GM12878 (cell line): Measurements from ENCODE around the gene DCBLD2. TPM values are rescaled to one million over a fixed set of nuclear protein-coding genes. Genes with fewer than 3 reads are reported as not detected.

Experiments
- ATAC-seq: fragments of 200-7000 bp; cut with Tn5 transposase; 3 replicates; pipeline ENCODE4 v1.9.1; 2020; ENCODE audit warnings: mild to moderate bottlenecking, moderate library complexity
- BruUV-seq: library from RNA; stranded (reverse); fragments of 400-500 nt; replicated peaks from 2 replicates; lab custom pipeline; 2021; lab: Mats Ljungman, UMichigan
- CTCF ChIA-PET: fragments of 300-600 bp; sonication (Branson Sonifier 250); formaldehyde crosslinking; extraction: SDS; loops from one replicate; lab custom pipeline; 2021; ENCODE audit warnings: inconsistent platforms; lab: Yijun Ruan, JAX
- POLR2A ChIA-PET: fragments of 350-600 bp; formaldehyde crosslinking; extraction: SDS; loops from one replicate; lab custom pipeline; 2021; ENCODE audit warnings: inconsistent platforms; lab: Charles Lee
- RAD21 ChIA-PET: fragments of 300-600 bp; sonication (Branson Sonifier 250); formaldehyde crosslinking; loops from one replicate; lab custom pipeline; 2023; ENCODE audit warnings: antibody characterized with exemption; ENCODE audit not compliant: unreplicated experiment; lab: Charles Lee
- SMC1A ChIA-PET: fragments of 300-600 bp; sonication (Branson Sonifier 250); formaldehyde crosslinking; loops from one replicate; lab custom pipeline; 2023; ENCODE audit not compliant: unreplicated experiment, uncharacterized antibody; lab: Charles Lee
- DNase-seq: peaks from one replicate; pipeline ENCODE4 v3.0.0-alpha.2; 2011; ENCODE audit warnings: low read depth, low spot score
- FAIRE-seq: peaks from 3 replicates; lab custom pipeline; 2011; peaks lifted over from hg19 to GRCh38; lab: Jason Lieb, UNC
- H2AFZ ChIP-seq: 2 replicates; pipeline ENCODE4 v1.6.0; 2011; ENCODE audit warnings: low read depth, low read length, control low read depth; ENCODE audit not compliant: control insufficient read depth
- H3K27ac ChIP-seq: 2 replicates; pipeline ENCODE4 v1.5.1; 2011; ENCODE audit warnings: control low read depth; ENCODE audit not compliant: control insufficient read depth, insufficient read depth
- H3K27me3 ChIP-seq, 2 experiments: replicated peaks in 1 of 2; 2 replicates each; pipeline versions ENCODE4 v1.6.0 to v1.6.1; 2011; ENCODE audit warnings: low read length in 1 of 2; ENCODE audit not compliant: control insufficient read depth in 2 of 2, insufficient read depth in 2 of 2
- H3K36me3 ChIP-seq, 2 experiments: 2 replicates each; pipeline ENCODE4 v1.5.1; 2011; ENCODE audit warnings: low read length in 1 of 2; ENCODE audit not compliant: control insufficient read depth in 2 of 2, insufficient read depth in 2 of 2
- H3K4me1 ChIP-seq: 2 replicates; pipeline ENCODE4 v1.6.1; 2011; ENCODE audit warnings: mild to moderate bottlenecking, low read length, moderate library complexity, mixed read lengths; ENCODE audit not compliant: control insufficient read depth, insufficient read depth
- H3K4me2 ChIP-seq: 2 replicates; pipeline ENCODE4 v1.6.0; 2011; ENCODE audit warnings: control low read depth; ENCODE audit not compliant: control insufficient read depth, insufficient read depth
- H3K4me3 ChIP-seq: fragments of 200-600 bp; sonication (generic); 2 replicates; pipeline ENCODE4 v1.5.1; 2016
- H3K79me2 ChIP-seq: 2 replicates; pipeline ENCODE4 v1.6.0; 2011; ENCODE audit warnings: low read length; ENCODE audit not compliant: control insufficient read depth, insufficient read depth
- H3K9ac ChIP-seq: 2 replicates; pipeline ENCODE4 v1.8.0; 2011; ENCODE audit warnings: low read length, control low read depth, mixed read lengths; ENCODE audit not compliant: control insufficient read depth, insufficient read depth
- H3K9me3 ChIP-seq: replicated peaks from 3 replicates; pipeline ENCODE4 v1.5.1; 2011; ENCODE audit warnings: mild to moderate bottlenecking, low read length; ENCODE audit not compliant: control insufficient read depth, insufficient read depth
- H4K20me1 ChIP-seq: 2 replicates; pipeline ENCODE4 v1.6.0; 2011; ENCODE audit not compliant: control insufficient read depth, insufficient read depth
- BMI1 ChIP-seq: fragments of 450-650 bp; IDR thresholded peaks from 2 replicates; pipeline ENCODE4 v1.6.1; 2016; ENCODE audit warnings: mild to moderate bottlenecking, moderate library complexity, borderline replicate concordance
- EZH2 ChIP-seq: IDR thresholded peaks from 2 replicates; pipeline ENCODE4 v1.6.1; 2012; ENCODE audit warnings: low read depth, mild to moderate bottlenecking, control low read depth, inconsistent platforms, low read length, borderline replicate concordance; ENCODE audit not compliant: control insufficient read depth
- IKZF1 ChIP-seq: fragments of 450-650 bp; conservative IDR thresholded peaks from 2 replicates; pipeline ENCODE4 v1.6.1; 2017; ENCODE audit warnings: antibody characterized with exemption, mild to moderate bottlenecking
- KLF5 ChIP-seq: fragments of 450-650 bp; IDR thresholded peaks from 2 replicates; pipeline ENCODE4 v1.6.1; 2014; ENCODE audit warnings: mild to moderate bottlenecking; ENCODE audit not compliant: partially characterized antibody
- MXI1 ChIP-seq: fragments of 150-350 bp; IDR thresholded peaks from 2 replicates; pipeline ENCODE4 v1.6.1; 2011; ENCODE audit warnings: low read depth, mild to moderate bottlenecking, inconsistent platforms, low read length, improper control_type of control experiment
- RFX5 ChIP-seq: IDR thresholded peaks from 2 replicates; pipeline ENCODE4 v1.6.1; 2011; ENCODE audit warnings: low read depth, low read length, improper control_type of control experiment
- SMAD1 ChIP-seq: fragments of 450-650 bp; IDR thresholded peaks from 2 replicates; pipeline ENCODE4 v1.6.1; 2018; ENCODE audit warnings: mild to moderate bottlenecking, low read depth; ENCODE audit not compliant: partially characterized antibody
- SMC3 ChIP-seq: IDR thresholded peaks from 2 replicates; pipeline ENCODE4 v1.6.1; 2011; ENCODE audit warnings: low read length, improper control_type of control experiment, borderline replicate concordance
- WGBS: methylation state at CpG from one replicate; pipeline ENCODE4 v1.1.6; 2016; ENCODE audit warnings: low lambda C conversion rate; ENCODE audit not compliant: insufficient replicate concordance, insufficient coverage; ENCODE audit errors: missing lambda C conversion rate; 5-methylcytosine and 5-hydroxymethylcytosine counted together
- in situ Hi-C: fragments of 300-500 bp; cut with MboI; formaldehyde crosslinking; loops from 9 replicates; pipeline ENCODE4 v1.14.3; 2018; ENCODE audit warnings: mixed read lengths
- intact Hi-C: fragments of 100-400 bp; cut with micrococcal nuclease; formaldehyde crosslinking; loops from one replicate; pipeline ENCODE4 v1.14.2; 2022; ENCODE audit not compliant: unreplicated experiment
- polyA plus RNA-seq, 11 experiments: library from polyadenylated mRNA; depleted of rRNA in 4 of 11; unstranded in 6 of 11; stranded (reverse) in 5 of 11; fragments of >200 nt; fragmentation: Nextera tagmentation in 4 of 11; fragmentation: Illumina TruSeq in 1 of 11; extraction: Ambion mirVana in 4 of 11; extraction: Trizol in 1 of 11; gene quantifications; 1 replicate in 1 of 11; 2 replicates in 10 of 11; pipeline versions ENCODE4 v1.2.1 to v1.2.3, GENCODE V29; 2011 to 2016; ENCODE audit warnings: inconsistent platforms in 2 of 11, missing spikeins in 2 of 11, low read depth in 1 of 11
- total RNA-seq, 4 experiments: library from RNA; depleted of rRNA in 3 of 4; stranded (reverse); fragments of >200 nt in 3 of 4; fragmentation: Illumina TruSeq in 1 of 4; extraction: Trizol in 1 of 4; gene quantifications; 2 replicates each; pipeline versions ENCODE4 v1.2.1 to v1.2.3, GENCODE V29; 2013 to 2021

DCBLD2 gene
- total and polyA plus RNA-seq, 10 of the 15 experiments (the other 5 are each of a cell fraction or from before 2014, with no cell fraction given), result 1.6 to 5.9 (median 4.7) TPM

- H3K4me2 ChIP-seq, result no peak overlapping the region
- peaks cover 4% of the 10 kb centered on the region for H3K79me2 ChIP-seq
- H3K27ac ChIP-seq, result no peak overlapping the region
- H4K20me1 ChIP-seq, result no peaks in the 10 kb centered on the region
- in situ Hi-C loops, result no loop called here
- no peak for ATAC-seq
- H3K27me3 ChIP-seq, result no peaks in the 10 kb centered on the region
- H3K4me1 ChIP-seq, result peaks cover 29% of the 10 kb centered on the region
- no peak overlapping the region for H3K9ac ChIP-seq
- CTCF ChIA-PET, result interaction anchor here (0.9 to 5.0 kb wide), 12 partner anchors 11 to 159 kb away, joined by 3 to 22 read pairs (median 4); no protein-coding TSS in a partner anchor
- TF ChIP-seq MXI1, result no peak
- no peak for TF ChIP-seq SMC3
- TF ChIP-seq SMAD1, result no peak
- TF ChIP-seq KLF5, result no peak
- no peak for TF ChIP-seq IKZF1
- no peak for TF ChIP-seq RFX5
- TF ChIP-seq BMI1, result no peak
- TF ChIP-seq EZH2, result no peak
- H3K4me3 ChIP-seq, result no peak overlapping the region
- POLR2A ChIA-PET, result interaction anchor here (1.3 to 8.2 kb wide), 4 partner anchors 11 to 19 kb away, joined by 4 to 49 read pairs (median 7); no protein-coding TSS in a partner anchor
- no peak for FAIRE-seq
- H3K36me3 ChIP-seq, result peaks cover 3% of the 10 kb centered on the region in 2 experiments; a peak in 2 of 4 replicates
- BruUV-seq, result no TSS peak
- no peaks in the 10 kb centered on the region for H3K9me3 ChIP-seq
- RAD21 ChIA-PET, result interaction anchor here (0.8 to 4.7 kb wide), 9 partner anchors 10 to 147 kb away, joined by 3 to 28 read pairs (median 6); no protein-coding TSS in a partner anchor
- no peak for DNase-seq
- 91% methylated on average over 2 of the region's 2 CpGs for WGBS
- SMC1A ChIA-PET, result interaction anchor here (0.6 to 10.6 kb wide), 9 partner anchors 9 to 155 kb away, joined by 3 to 139 read pairs (median 5); no protein-coding TSS in a partner anchor
- no peak overlapping the region for H2AFZ ChIP-seq
- intact Hi-C loops, result no loop called here
Measured at GRCh38 chr3:98759629-98760028, 141.9 kb downstream of the DCBLD2 start.
